Measurements from ENCODE around the gene GARIN3. TPM values are rescaled to one million over a fixed set of nuclear protein-coding genes. Genes with fewer than 3 reads are reported as not detected.

The GARIN3 gene
- total and polyA plus RNA-seq, 9 of the 15 experiments (the other 6 are each of a cell fraction or from before 2014, with no cell fraction given) = not detected

- no TSS peak for BruUV-seq (replicated peaks)
- 0% methylated on average over 6 of the region's 6 CpGs for WGBS (ENCODE audit: insufficient coverage, low coverage, missing lambda C conversion rate)
- DNase-seq (ENCODE audit: extremely low read depth in 1 of 4, low spot score in 3 of 4) = no peak
Observed at GRCh38 chr5:157159209-157159751, 6.8 kb downstream of the GARIN3 start.

GRCh38 chr5:157157293-157157891, 8.7 kb downstream of the GARIN3 start:
- Histone ChIP-seq H2AFZ (ENCODE audit: low read depth, low read length) (no peak overlapping the region), H3K9me3 (replicated peaks; ENCODE audit: control insufficient read depth, insufficient read depth, low read depth, low read length) (no peaks in the 10 kb centered on the region), H3K4me3 (no peak overlapping the region), H3K9me1 (ENCODE audit: control insufficient read depth, insufficient read depth, low read length) (no peaks in the 10 kb centered on the region), H3K27me3 (ENCODE audit: control insufficient read depth in 2 of 2, insufficient read depth in 2 of 2, low read length in 2 of 2) (peaks cover 5 to 7% of the 10 kb centered on the region in 2 experiments; a peak in 4 of 5 replicates), H3K4me1 (replicated peaks in 1 of 2; ENCODE audit: control insufficient read depth in 2 of 2, insufficient read depth in 2 of 2, low read length in 2 of 2) (no peaks in the 10 kb centered on the region), H3K27ac (ENCODE audit: extremely low read depth, low read depth, low read length) (no peak overlapping the region), H3K79me2 (ENCODE audit: control insufficient read depth, insufficient read depth, low read length) (no peaks in the 10 kb centered on the region), H3K9ac (ENCODE audit: insufficient read depth in 1 of 2, low read depth in 2 of 2, low read length in 2 of 2) (no peak overlapping the region), H4K20me1 (replicated peaks; ENCODE audit: control insufficient read depth, insufficient read depth, low read length) (no peaks in the 10 kb centered on the region), H3K4me2 (ENCODE audit: insufficient read depth, low read length) (no peak overlapping the region), H3K36me3 (ENCODE audit: control insufficient read depth, insufficient read depth, low read length) (no peaks in the 10 kb centered on the region)
- BruUV-seq (replicated peaks) = no TSS peak
- ATAC-seq (no peak), DNase-seq (ENCODE audit: extremely low read depth in 1 of 4, low spot score in 3 of 4) (no peak), FAIRE-seq (no peak)
- in situ Hi-C loops (cut with MboI) (no loop called here), intact Hi-C loops (cut with micrococcal nuclease) (no loop called here)
- ChIA-PET CTCF (ENCODE audit: low intra/inter-chr PET ratio) (interaction anchor here (0.6 to 0.7 kb wide), 2 partner anchors 698 to 1369 kb away, joined by 3 to 4 read pairs; no protein-coding TSS in a partner anchor), POLR2A (interaction anchor here (0.6 to 0.7 kb wide), 2 partner anchors 12 to 25 kb away, joined by 3 to 4 read pairs; no protein-coding TSS in a partner anchor)
- WGBS (ENCODE audit: insufficient coverage, low coverage, missing lambda C conversion rate) = 8% methylated on average over 1 of the region's 1 CpG
- no peak for TF ChIP-seq TGIF2 (CRISPR knock-in tag; IDR thresholded peaks at IDR 0.05)
- TF ChIP-seq ZNF224 (CRISPR knock-in tag; IDR thresholded peaks at IDR 0.05) = no peak
- no peak for TF ChIP-seq KHSRP (IDR thresholded peaks at IDR 0.05)
- no peak for TF ChIP-seq BRCA1 (IDR thresholded peaks at IDR 0.05)
- TF ChIP-seq BRCA1 (CRISPR knock-in tag; IDR thresholded peaks at IDR 0.05) = no peak
- TF ChIP-seq ZNF12 (CRISPR knock-in tag; IDR thresholded peaks at IDR 0.05) = no peak
- no peak for TF ChIP-seq SRSF3 (IDR thresholded peaks at IDR 0.05; ENCODE audit: insufficient read depth, low read length)
- TF ChIP-seq ZNF707 (CRISPR knock-in tag; conservative IDR thresholded peaks at IDR 0.05) = no peak
- no peak for TF ChIP-seq JUND (IDR thresholded peaks at IDR 0.05; ENCODE audit: borderline replicate concordance, low read depth, low read length)
- TF ChIP-seq JUND (tag; IDR thresholded peaks at IDR 0.05; ENCODE audit: borderline replicate concordance, low read depth, low read length) = no peak
- no peak for TF ChIP-seq COPS2 (conservative IDR thresholded peaks at IDR 0.05)
- no peak for TF ChIP-seq ZNF668 (CRISPR knock-in tag; IDR thresholded peaks at IDR 0.05)
- no peak for TF ChIP-seq POLR2AphosphoS2 (IDR thresholded peaks at IDR 0.05; ENCODE audit: low read length)
- TF ChIP-seq HMBOX1 (IDR thresholded peaks at IDR 0.05) = no peak
- TF ChIP-seq CBX5 (IDR thresholded peaks at IDR 0.05; ENCODE audit: borderline replicate concordance, low read depth) = no peak
- TF ChIP-seq SNIP1 (IDR thresholded peaks at IDR 0.05; ENCODE audit: low read depth) = no peak

More at GRCh38 chr5:157159209-157159751, 6.8 kb downstream of the GARIN3 start:
- Histone ChIP-seq H3K36me3 (ENCODE audit: control insufficient read depth, insufficient read depth, low read length) (no peaks in the 10 kb centered on the region), H3K4me2 (ENCODE audit: insufficient read depth, low read length) (no peak overlapping the region), H3K9me3 (replicated peaks; ENCODE audit: control insufficient read depth, insufficient read depth, low read depth, low read length) (no peaks in the 10 kb centered on the region), H3K4me3 (no peak overlapping the region), H3K9ac (ENCODE audit: insufficient read depth in 1 of 2, low read depth in 2 of 2, low read length in 2 of 2) (no peak overlapping the region), H2AFZ (ENCODE audit: low read depth, low read length) (no peak overlapping the region), H4K20me1 (replicated peaks; ENCODE audit: control insufficient read depth, insufficient read depth, low read length) (no peaks in the 10 kb centered on the region), H3K79me2 (ENCODE audit: control insufficient read depth, insufficient read depth, low read length) (no peaks in the 10 kb centered on the region), H3K27ac (ENCODE audit: extremely low read depth, low read depth, low read length) (no peak overlapping the region), H3K27me3 (ENCODE audit: control insufficient read depth in 2 of 2, insufficient read depth in 2 of 2, low read length in 2 of 2) (peaks cover 8 to 22% of the 10 kb centered on the region in 2 experiments; a peak in 4 of 5 replicates), H3K4me1 (replicated peaks in 1 of 2; ENCODE audit: control insufficient read depth in 2 of 2, insufficient read depth in 2 of 2, low read length in 2 of 2) (no peaks in the 10 kb centered on the region), H3K9me1 (ENCODE audit: control insufficient read depth, insufficient read depth, low read length) (no peaks in the 10 kb centered on the region)
- POLR2A ChIA-PET = no interaction called here
- intact Hi-C loops (cut with micrococcal nuclease) (no loop called here), in situ Hi-C loops (cut with MboI) (no loop called here)
- TF ChIP-seq NBN (IDR thresholded peaks at IDR 0.05; ENCODE audit: low read depth) (no peak), POLR3G (IDR thresholded peaks at IDR 0.05; ENCODE audit: extremely low read depth, insufficient read length, insufficient replicate concordance) (no peak), MYC (IDR thresholded peaks at IDR 0.05; ENCODE audit: low read depth, low read length) (no peak), MYC (CRISPR knock-in tag; IDR thresholded peaks at IDR 0.05; ENCODE audit: borderline replicate concordance, low read depth) (no peak), HMG20A (CRISPR knock-in tag; conservative IDR thresholded peaks at IDR 0.05) (no peak)
- CTCF ChIA-PET (ENCODE audit: low intra/inter-chr PET ratio) = no interaction called here
- ATAC-seq (no peak), FAIRE-seq (no peak)
